H9 (cell line): ENCODE data around the gene JAG1. TPM values are rescaled to one million over a fixed set of nuclear protein-coding genes. Genes with fewer than 3 reads are reported as not detected.

Source experiments
- DNase-seq: peaks from one replicate; pipeline ENCODE4 v3.0.0-alpha.2; 2017
- H2AFZ ChIP-seq: one replicate; pipeline ENCODE4 v1.6.1; 2013; ENCODE audit warnings: mild to moderate bottlenecking, low read length, control low read depth, moderate library complexity
- H2AK5ac ChIP-seq: 2 replicates; pipeline ENCODE4 v1.6.1; 2013; ENCODE audit warnings: low read length, control low read depth, mixed read lengths; ENCODE audit not compliant: insufficient read length
- H2BK120ac ChIP-seq: one replicate; pipeline ENCODE4 v1.6.1; 2013; ENCODE audit warnings: low read depth, mild to moderate bottlenecking, low read length, control low read depth, inconsistent platforms; ENCODE audit not compliant: poor library complexity, severe bottlenecking
- H2BK12ac ChIP-seq: 2 replicates; pipeline ENCODE4 v1.6.1; 2013; ENCODE audit warnings: low read length, control low read depth, mixed read lengths, low read depth; ENCODE audit not compliant: insufficient read length
- H2BK15ac ChIP-seq: 2 replicates; pipeline ENCODE4 v1.6.1; 2013; ENCODE audit warnings: low read depth, low read length, control low read depth
- H2BK20ac ChIP-seq: one replicate; pipeline ENCODE4 v1.6.1; 2013; ENCODE audit warnings: low read depth, mild to moderate bottlenecking, low read length, control low read depth, inconsistent platforms; ENCODE audit not compliant: poor library complexity, severe bottlenecking
- H2BK5ac ChIP-seq: 2 replicates; pipeline ENCODE4 v1.6.1; 2013; ENCODE audit warnings: low read length, control low read depth, mixed read lengths; ENCODE audit not compliant: insufficient read length
- H3K14ac ChIP-seq: 2 replicates; pipeline ENCODE4 v1.6.1; 2013; ENCODE audit warnings: low read length, control low read depth; ENCODE audit not compliant: insufficient read depth
- H3K18ac ChIP-seq: 2 replicates; pipeline ENCODE4 v1.6.1; 2013; ENCODE audit warnings: low read depth, mild to moderate bottlenecking, mixed read lengths, low read length, control low read depth; ENCODE audit not compliant: insufficient read length
- H3K23ac ChIP-seq: 2 replicates; pipeline ENCODE4 v1.6.1; 2013; ENCODE audit warnings: low read length, control low read depth, mixed read lengths, low read depth; ENCODE audit not compliant: insufficient read length
- H3K23me2 ChIP-seq: 2 replicates; pipeline ENCODE4 v1.6.1; 2013; ENCODE audit warnings: low read depth, mild to moderate bottlenecking, mixed read lengths, low read length, control low read depth; ENCODE audit not compliant: insufficient read length, poor library complexity, severe bottlenecking
- H3K27ac ChIP-seq: 2 replicates; pipeline ENCODE4 v1.5.1; 2013; ENCODE audit warnings: low read length, control low read depth, mixed read lengths, low read depth; ENCODE audit not compliant: insufficient read length
- H3K27me3 ChIP-seq: 2 replicates; pipeline ENCODE4 v1.6.1; 2013; ENCODE audit warnings: low read length, control low read depth, inconsistent platforms; ENCODE audit not compliant: insufficient read depth
- H3K4ac ChIP-seq: 2 replicates; pipeline ENCODE4 v1.6.1; 2013; ENCODE audit warnings: low read depth, mild to moderate bottlenecking, control low read depth, inconsistent platforms, low read length, moderate library complexity
- H3K4me1 ChIP-seq: 2 replicates; pipeline ENCODE4 v1.6.1; 2013; ENCODE audit warnings: low read length, control low read depth, inconsistent platforms; ENCODE audit not compliant: insufficient read depth
- H3K4me2 ChIP-seq: 2 replicates; pipeline ENCODE4 v1.6.1; 2013; ENCODE audit warnings: low read length, control low read depth, mixed read lengths; ENCODE audit not compliant: insufficient read length, insufficient read depth
- H3K56ac ChIP-seq: 2 replicates; pipeline ENCODE4 v1.6.1; 2013; ENCODE audit warnings: low read depth, mild to moderate bottlenecking, mixed read lengths, low read length, control low read depth; ENCODE audit not compliant: insufficient read length
- H3K79me1 ChIP-seq: 2 replicates; pipeline ENCODE4 v1.6.1; 2013; ENCODE audit warnings: low read depth, mild to moderate bottlenecking, moderate library complexity, low read length, control low read depth, inconsistent platforms; ENCODE audit not compliant: insufficient read depth, poor library complexity, severe bottlenecking
- H3K79me2 ChIP-seq: 2 replicates; pipeline ENCODE4 v1.6.1; 2013; ENCODE audit warnings: low read length, control low read depth, inconsistent platforms; ENCODE audit not compliant: insufficient read depth
- H3K9ac ChIP-seq: 2 replicates; pipeline ENCODE4 v1.6.1; 2013; ENCODE audit warnings: low read length, control low read depth, mixed read lengths; ENCODE audit not compliant: insufficient read length; ENCODE audit errors: extremely low read depth
- H3K9me3 ChIP-seq: one replicate; pipeline ENCODE4 v1.6.1; 2013; ENCODE audit warnings: low read depth, low read length, inconsistent platforms; ENCODE audit not compliant: control insufficient read depth
- H3T11ph ChIP-seq: one replicate; pipeline ENCODE4 v1.6.1; 2013; ENCODE audit warnings: mild to moderate bottlenecking, low read length, control low read depth, inconsistent platforms
- H4K20me1 ChIP-seq: one replicate; pipeline ENCODE4 v1.6.1; 2013; ENCODE audit not compliant: control insufficient read depth, insufficient read length, insufficient read depth
- H4K5ac ChIP-seq: 2 replicates; pipeline ENCODE4 v1.6.1; 2013; ENCODE audit warnings: low read depth, mild to moderate bottlenecking, mixed read lengths, low read length, control low read depth; ENCODE audit not compliant: insufficient read length
- H4K8ac ChIP-seq: replicated peaks from 2 replicates; pipeline ENCODE4 v1.6.1; 2013; ENCODE audit warnings: low read length, control low read depth, mixed read lengths, low read depth; ENCODE audit not compliant: insufficient read length
- H4K91ac ChIP-seq: 2 replicates; pipeline ENCODE4 v1.6.1; 2013; ENCODE audit warnings: low read depth, mild to moderate bottlenecking, moderate library complexity, mixed read lengths, low read length, control low read depth; ENCODE audit not compliant: insufficient read length
- H3K27ac Mint-ChIP-seq, 3 experiments: 2 replicates in 2 of 3; 3 replicates in 1 of 3; pipeline ENCODE4 v1.8.0; 2020 to 2021; ENCODE audit warnings: mixed read lengths in 3 of 3, mild to moderate bottlenecking in 1 of 3, moderate library complexity in 1 of 3
- H3K27me3 Mint-ChIP-seq: 2 replicates; pipeline ENCODE4 v1.8.0; 2021; ENCODE audit warnings: low read depth, mild to moderate bottlenecking, moderate library complexity, mixed read lengths
- H3K36me3 Mint-ChIP-seq, 3 experiments: 2 replicates in 2 of 3; 3 replicates in 1 of 3; pipeline ENCODE4 v1.8.0; 2020 to 2021; ENCODE audit warnings: low read depth in 3 of 3, mixed read lengths in 3 of 3; ENCODE audit not compliant: insufficient read depth in 1 of 3
- H3K4me1 Mint-ChIP-seq, 2 experiments: 2 replicates each; pipeline ENCODE4 v1.8.0; 2020; ENCODE audit warnings: mixed read lengths in 2 of 2
- H3K4me3 Mint-ChIP-seq, 2 experiments: 2 replicates in 1 of 2; 3 replicates in 1 of 2; pipeline ENCODE4 v1.8.0; 2020 to 2021; ENCODE audit warnings: mild to moderate bottlenecking in 2 of 2, mixed read lengths in 2 of 2, moderate library complexity in 1 of 2
- H3K9me3 Mint-ChIP-seq, 2 experiments: 2 replicates in 1 of 2; 3 replicates in 1 of 2; pipeline ENCODE4 v1.8.0; 2020; ENCODE audit warnings: mild to moderate bottlenecking in 2 of 2, mixed read lengths in 2 of 2, moderate library complexity in 1 of 2
- CTCF ChIP-seq: fragments of 200-600 bp; sonication (generic); conservative IDR thresholded peaks from 3 replicates; pipeline ENCODE4 v1.8.0; 2021; ENCODE audit warnings: antibody characterized with exemption, mild to moderate bottlenecking
- WGBS: extraction: QIAGEN DNeasy Blood & Tissue Kit; methylation state at CpG from one replicate; pipeline ENCODE4 v1.1.7; 2013; ENCODE audit warnings: missing lambda C conversion rate, low lambda C conversion rate, mixed read lengths; ENCODE audit not compliant: insufficient read length; ENCODE audit errors: extremely low coverage; 5-methylcytosine and 5-hydroxymethylcytosine counted together
- total RNA-seq: library from RNA; stranded (reverse); gene quantifications from 2 replicates; pipeline ENCODE4 v1.2.1, GENCODE V29; 2021

JAG1 gene
- total RNA-seq, 1 experiment from 2014 or later: 58.1 TPM

- H3K27ac ChIP-seq: no peak overlapping the region
- DNase-seq: peak; percentile 83
Measured at GRCh38 chr20:10637563-10637962, 36.2 kb downstream of the JAG1 start.

More at GRCh38 chr20:10637563-10637962, 36.2 kb downstream of the JAG1 start:
- H3K79me2 ChIP-seq: no peaks in the 10 kb centered on the region
- no CpG with 5 or more reads among the region's 6 CpGs for WGBS
- H3K27ac Mint-ChIP-seq: peak overlapping the region; percentile 53 to 96 (median 95); a peak in 5 of 7 replicates
- H3K79me1 ChIP-seq: no peaks in the 10 kb centered on the region
- no peak overlapping the region for H2AK5ac ChIP-seq
- peak overlapping the region; percentile 20 to 52; a peak in 4 of 5 replicates for H3K4me3 Mint-ChIP-seq
- no peak overlapping the region for H3K4ac ChIP-seq
- no peak overlapping the region for H2BK120ac ChIP-seq
- H2AFZ ChIP-seq: no peak overlapping the region
- no peak for TF ChIP-seq CTCF
- H3K9ac ChIP-seq: no peak overlapping the region
- no peak overlapping the region for H3K23ac ChIP-seq
- peaks cover 67 to 76% of the 10 kb centered on the region in 2 experiments for H3K4me1 Mint-ChIP-seq
- H3T11ph ChIP-seq: no peak overlapping the region
- H2BK5ac ChIP-seq: no peak overlapping the region
- H3K18ac ChIP-seq: no peak overlapping the region
- no peaks in the 10 kb centered on the region for H3K27me3 ChIP-seq
- H2BK20ac ChIP-seq: no peak overlapping the region
- no peak overlapping the region for H4K5ac ChIP-seq
- H3K14ac ChIP-seq: no peak overlapping the region
- H3K4me2 ChIP-seq: no peak overlapping the region
- no peak overlapping the region for H2BK12ac ChIP-seq
- H3K56ac ChIP-seq: no peak overlapping the region
- no peak overlapping the region for H4K91ac ChIP-seq
- H3K27me3 Mint-ChIP-seq: peaks cover 6% of the 10 kb centered on the region
- no peaks in the 10 kb centered on the region for H3K9me3 ChIP-seq
- H4K8ac ChIP-seq: no peak overlapping the region
- peaks cover 10% of the 10 kb centered on the region; the same call in 1 of the 2 replicates for H3K4me1 ChIP-seq
- no peak overlapping the region for H2BK15ac ChIP-seq
- no peaks in the 10 kb centered on the region for H4K20me1 ChIP-seq
- peaks cover 33 to 56% (median 43%) of the 10 kb centered on the region in 3 experiments for H3K36me3 Mint-ChIP-seq
- H3K23me2 ChIP-seq: no peaks in the 10 kb centered on the region
- H3K9me3 Mint-ChIP-seq: no peaks in the 10 kb centered on the region
